SK-N-SH treated with all-trans-retinoic acid at 6 μM for 48 hours (cell line): Measurements from ENCODE around the gene COL25A1.
"Not testable (repeated sequence)": the region's sequence is repeated elsewhere in the genome, so short reads cannot be mapped to it uniquely, and the experiment has no call there.

ENCODE experiments used
- ATAC-seq: fragments of 200-7000 bp; cut with Tn5 transposase; 3 replicates; pipeline ENCODE4 v1.9.1; 2020; ENCODE audit warnings: mild to moderate bottlenecking, moderate library complexity
- BACH2 ChIP-seq: fragments of 250-450 bp; sonication (Bioruptor Pico); IDR thresholded peaks from 2 replicates; pipeline ENCODE4 v1.9.0; 2021; ENCODE audit warnings: mild to moderate bottlenecking, borderline replicate concordance
- CREB5 ChIP-seq: fragments of 250-450 bp; sonication (Bioruptor Pico); IDR thresholded peaks from 2 replicates; pipeline ENCODE4 v1.5.1; 2020; ENCODE audit warnings: low read depth, mild to moderate bottlenecking, moderate library complexity
- CSDC2 ChIP-seq: fragments of 250-450 bp; sonication (Bioruptor Pico); IDR thresholded peaks from 2 replicates; pipeline ENCODE4 v1.5.0; 2020; ENCODE audit warnings: mild to moderate bottlenecking, moderate library complexity
- GLIS3 ChIP-seq: fragments of 250-450 bp; sonication (Bioruptor Pico); IDR thresholded peaks from 2 replicates; pipeline ENCODE4 v1.5.0; 2020; ENCODE audit warnings: mild to moderate bottlenecking, moderate library complexity
- ISL1 ChIP-seq: fragments of 250-450 bp; sonication (Bioruptor Pico); IDR thresholded peaks from 2 replicates; pipeline ENCODE4 v2.1.2; 2022; ENCODE audit warnings: mild to moderate bottlenecking, moderate library complexity
- OSR1 ChIP-seq: fragments of 250-450 bp; sonication (Bioruptor Pico); IDR thresholded peaks from 2 replicates; pipeline ENCODE4 v1.8.0; 2022; ENCODE audit warnings: moderate library complexity, mild to moderate bottlenecking, inconsistent platforms
- PPARA ChIP-seq: fragments of 250-450 bp; sonication (Bioruptor Pico); IDR thresholded peaks from 2 replicates; pipeline ENCODE4 v1.5.0; 2020; ENCODE audit warnings: mild to moderate bottlenecking, borderline replicate concordance
- SNAI2 ChIP-seq: fragments of 250-450 bp; sonication (Bioruptor Pico); IDR thresholded peaks from 2 replicates; pipeline ENCODE4 v1.5.0; 2020; ENCODE audit warnings: mild to moderate bottlenecking, moderate library complexity
- TCF4 ChIP-seq: fragments of 250-450 bp; sonication (Bioruptor Pico); IDR thresholded peaks from 2 replicates; pipeline ENCODE4 v1.8.0; 2021; ENCODE audit warnings: mild to moderate bottlenecking, moderate library complexity, borderline replicate concordance
- TOX ChIP-seq: fragments of 250-450 bp; sonication (Bioruptor Pico); IDR thresholded peaks from 2 replicates; pipeline ENCODE4 v1.8.0; 2021; ENCODE audit warnings: mild to moderate bottlenecking, moderate library complexity, borderline replicate concordance
- TSHZ2 ChIP-seq: fragments of 250-450 bp; sonication (Bioruptor Pico); IDR thresholded peaks from 2 replicates; pipeline ENCODE4 v1.5.0; 2020; ENCODE audit warnings: mild to moderate bottlenecking, moderate library complexity
- ZC3H10 ChIP-seq: fragments of 250-450 bp; sonication (Bioruptor Pico); IDR thresholded peaks from 2 replicates; pipeline ENCODE4 v1.5.1; 2021; ENCODE audit warnings: mild to moderate bottlenecking, moderate library complexity
- ZFP30 ChIP-seq: fragments of 450-650 bp; formaldehyde crosslinking; IDR thresholded peaks from 2 replicates; pipeline ENCODE4 v1.5.0; 2022; ENCODE audit warnings: mild to moderate bottlenecking, moderate library complexity
- ZNF70 ChIP-seq: fragments of 450-650 bp; formaldehyde crosslinking; IDR thresholded peaks from 2 replicates; pipeline ENCODE4 v1.5.0; 2020; ENCODE audit warnings: mild to moderate bottlenecking, moderate library complexity
- ZNF8 ChIP-seq: fragments of 450-650 bp; formaldehyde crosslinking; IDR thresholded peaks from 2 replicates; pipeline ENCODE4 v1.5.0; 2020; ENCODE audit warnings: mild to moderate bottlenecking, moderate library complexity
- TF ChIP-seq, protein P1 (sequence below): fragments of 250-450 bp; sonication (Bioruptor Pico); IDR thresholded peaks from 2 replicates; pipeline ENCODE4 v1.5.1; 2021; ENCODE audit warnings: mild to moderate bottlenecking, moderate library complexity
- TF ChIP-seq, protein P2 (sequence below): fragments of 250-450 bp; sonication (Bioruptor Pico); IDR thresholded peaks from 2 replicates; pipeline ENCODE4 v1.8.0; 2021; ENCODE audit warnings: low read depth, mild to moderate bottlenecking, moderate library complexity, borderline replicate concordance
- TF ChIP-seq, protein P3 (sequence below): fragments of 250-450 bp; sonication (Bioruptor Pico); IDR thresholded peaks from 2 replicates; pipeline ENCODE4 v1.8.0; 2020; ENCODE audit warnings: mild to moderate bottlenecking, moderate library complexity, borderline replicate concordance

Gene COL25A1

GRCh38 chr4:108878806-108879205 is 423.7 kb downstream of the COL25A1 start:
- TF ChIP-seq ZFP30 (CRISPR knock-in tag): no peak
- TF ChIP-seq SNAI2 (CRISPR knock-in tag): no peak
- TF ChIP-seq, protein P1, sequence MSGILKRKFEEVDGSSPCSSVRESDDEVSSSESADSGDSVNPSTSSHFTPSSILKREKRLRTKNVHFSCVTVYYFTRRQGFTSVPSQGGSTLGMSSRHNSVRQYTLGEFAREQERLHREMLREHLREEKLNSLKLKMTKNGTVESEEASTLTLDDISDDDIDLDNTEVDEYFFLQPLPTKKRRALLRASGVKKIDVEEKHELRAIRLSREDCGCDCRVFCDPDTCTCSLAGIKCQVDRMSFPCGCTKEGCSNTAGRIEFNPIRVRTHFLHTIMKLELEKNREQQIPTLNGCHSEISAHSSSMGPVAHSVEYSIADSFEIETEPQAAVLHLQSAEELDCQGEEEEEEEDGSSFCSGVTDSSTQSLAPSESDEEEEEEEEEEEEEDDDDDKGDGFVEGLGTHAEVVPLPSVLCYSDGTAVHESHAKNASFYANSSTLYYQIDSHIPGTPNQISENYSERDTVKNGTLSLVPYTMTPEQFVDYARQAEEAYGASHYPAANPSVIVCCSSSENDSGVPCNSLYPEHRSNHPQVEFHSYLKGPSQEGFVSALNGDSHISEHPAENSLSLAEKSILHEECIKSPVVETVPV (CRISPR knock-in tag): no peak
- no peak for TF ChIP-seq OSR1 (CRISPR knock-in tag)
- no peak for TF ChIP-seq ZC3H10
- ATAC-seq: no peak

DNA sequence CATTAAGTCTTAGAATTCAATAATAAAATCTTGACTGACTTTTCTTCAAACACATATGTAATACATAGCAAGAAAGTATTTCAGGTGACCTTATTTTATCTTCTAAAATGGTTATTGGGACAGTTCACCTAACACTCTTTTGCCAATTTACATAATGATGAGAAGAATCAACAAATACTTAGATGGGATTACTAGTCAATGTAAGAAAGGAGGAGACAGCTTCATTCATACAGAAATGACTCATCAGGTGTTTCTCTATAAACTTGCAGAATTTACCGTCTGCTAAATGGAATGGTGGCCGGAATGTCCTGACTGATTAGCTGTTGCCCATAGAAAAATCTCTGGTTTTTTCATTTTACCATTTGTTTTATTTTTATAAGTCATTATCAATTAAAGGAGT is 424.6 kb downstream of the COL25A1 start:
- no peak for ATAC-seq
- TF ChIP-seq CSDC2: no peak
- TF ChIP-seq, all 23 proteins: peak for 0

DNA sequence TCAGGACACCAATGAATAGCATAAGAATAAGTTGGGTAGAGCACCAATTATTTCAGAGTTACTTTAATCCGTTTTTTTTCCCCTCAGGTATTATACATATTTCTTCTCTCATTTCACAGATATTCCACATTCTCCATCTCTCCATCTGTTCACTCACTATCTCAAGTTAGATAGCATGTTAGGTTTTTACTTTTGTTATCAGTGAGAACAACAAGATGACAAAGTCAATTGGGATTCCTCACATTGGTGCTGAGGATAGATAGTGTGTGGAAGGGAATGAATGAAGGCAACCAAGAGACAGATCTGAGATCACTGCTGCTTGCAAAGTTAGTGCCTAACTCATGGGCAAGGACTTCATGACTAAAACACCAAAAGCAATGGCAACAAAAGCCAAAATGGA is 427.7 kb downstream of the COL25A1 start:
- TF ChIP-seq GLIS3 (no peak), ZNF70 (CRISPR knock-in tag) (no peak)
- TF ChIP-seq, protein P2, sequence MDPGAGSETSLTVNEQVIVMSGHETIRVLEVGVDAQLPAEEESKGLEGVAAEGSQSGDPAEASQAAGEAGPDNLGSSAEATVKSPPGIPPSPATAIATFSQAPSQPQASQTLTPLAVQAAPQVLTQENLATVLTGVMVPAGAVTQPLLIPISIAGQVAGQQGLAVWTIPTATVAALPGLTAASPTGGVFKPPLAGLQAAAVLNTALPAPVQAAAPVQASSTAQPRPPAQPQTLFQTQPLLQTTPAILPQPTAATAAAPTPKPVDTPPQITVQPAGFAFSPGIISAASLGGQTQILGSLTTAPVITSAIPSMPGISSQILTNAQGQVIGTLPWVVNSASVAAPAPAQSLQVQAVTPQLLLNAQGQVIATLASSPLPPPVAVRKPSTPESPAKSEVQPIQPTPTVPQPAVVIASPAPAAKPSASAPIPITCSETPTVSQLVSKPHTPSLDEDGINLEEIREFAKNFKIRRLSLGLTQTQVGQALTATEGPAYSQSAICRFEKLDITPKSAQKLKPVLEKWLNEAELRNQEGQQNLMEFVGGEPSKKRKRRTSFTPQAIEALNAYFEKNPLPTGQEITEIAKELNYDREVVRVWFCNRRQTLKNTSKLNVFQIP (CRISPR knock-in tag): no peak
- no peak for ATAC-seq

DNA sequence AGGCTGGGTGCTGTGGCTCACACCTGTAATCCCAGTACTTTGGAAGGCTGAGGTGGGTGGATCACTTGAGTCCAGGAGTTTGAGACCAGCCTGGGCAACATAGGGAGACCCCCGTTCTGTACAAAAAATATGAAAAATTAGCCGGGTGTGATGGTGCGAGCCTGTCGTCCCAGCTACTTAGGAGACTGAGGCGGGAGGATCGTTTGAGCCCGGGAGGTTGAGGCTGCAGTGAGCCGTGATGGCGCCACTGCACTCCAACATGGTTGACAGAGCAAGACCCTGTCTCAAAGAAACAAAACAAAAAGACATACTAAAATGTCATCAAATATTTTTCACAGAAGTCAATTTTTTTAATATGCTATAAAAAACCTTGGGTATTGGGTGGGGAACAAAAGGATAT is 432.5 kb downstream of the COL25A1 start:
- not testable (repeated sequence) for ATAC-seq

GRCh38 chr4:108868606-108869227 is 433.7 kb downstream of the COL25A1 start:
- TF ChIP-seq OSR1 (CRISPR knock-in tag): no peak
- TF ChIP-seq, protein P3, sequence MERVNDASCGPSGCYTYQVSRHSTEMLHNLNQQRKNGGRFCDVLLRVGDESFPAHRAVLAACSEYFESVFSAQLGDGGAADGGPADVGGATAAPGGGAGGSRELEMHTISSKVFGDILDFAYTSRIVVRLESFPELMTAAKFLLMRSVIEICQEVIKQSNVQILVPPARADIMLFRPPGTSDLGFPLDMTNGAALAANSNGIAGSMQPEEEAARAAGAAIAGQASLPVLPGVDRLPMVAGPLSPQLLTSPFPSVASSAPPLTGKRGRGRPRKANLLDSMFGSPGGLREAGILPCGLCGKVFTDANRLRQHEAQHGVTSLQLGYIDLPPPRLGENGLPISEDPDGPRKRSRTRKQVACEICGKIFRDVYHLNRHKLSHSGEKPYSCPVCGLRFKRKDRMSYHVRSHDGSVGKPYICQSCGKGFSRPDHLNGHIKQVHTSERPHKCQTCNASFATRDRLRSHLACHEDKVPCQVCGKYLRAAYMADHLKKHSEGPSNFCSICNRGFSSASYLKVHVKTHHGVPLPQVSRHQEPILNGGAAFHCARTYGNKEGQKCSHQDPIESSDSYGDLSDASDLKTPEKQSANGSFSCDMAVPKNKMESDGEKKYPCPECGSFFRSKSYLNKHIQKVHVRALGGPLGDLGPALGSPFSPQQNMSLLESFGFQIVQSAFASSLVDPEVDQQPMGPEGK (CRISPR knock-in tag): no peak
- no peak for TF ChIP-seq TCF4 (CRISPR knock-in tag)
- TF ChIP-seq ISL1: no peak
- TF ChIP-seq GLIS3: no peak
- no peak for TF ChIP-seq ZC3H10
- no peak for TF ChIP-seq ZNF8 (CRISPR knock-in tag)
- TF ChIP-seq CREB5 (CRISPR knock-in tag): no peak
- TF ChIP-seq BACH2 (CRISPR knock-in tag): no peak
- no peak for TF ChIP-seq TSHZ2 (CRISPR knock-in tag)
- no peak for TF ChIP-seq TOX
- TF ChIP-seq, protein P2 (CRISPR knock-in tag): no peak
- no peak for TF ChIP-seq PPARA (CRISPR knock-in tag)
- ATAC-seq: no peak
